ENCODE results near the gene CUX1. TPM values are rescaled to one million over a fixed set of nuclear protein-coding genes. Genes with fewer than 3 reads are reported as not detected.

CUX1 gene
- total RNA-seq, 2 donors from 2014 or later = 42.0 to 47.5 TPM

- intact Hi-C loops (cut with DNase I) = no loop called here
- TF ChIP-seq CTCF (IDR thresholded peaks at IDR 0.05) (no peak), POLR2A (IDR thresholded peaks at IDR 0.05) (no peak)
- Histone ChIP-seq H3K9me3 (no peaks in the 10 kb centered on the region), H3K36me3 (replicated peaks in 1 of 2; ENCODE audit: insufficient read depth in 1 of 2, low read depth in 2 of 2) (no peaks in the 10 kb centered on the region), H3K27ac (no peak overlapping the region), H3K4me3 (no peak overlapping the region), H3K4me1 (peaks cover 7% of the 10 kb centered on the region), H3K27me3 (no peaks in the 10 kb centered on the region)
- WGBS, 2 donors = 93 to 96% methylated on average over 6 of the region's 6 CpGs
- no peak for ATAC-seq
- no peak for DNase-seq
These were observed 157.0 kb downstream of the CUX1 start for GRCh38 chr7:101974393-101974792.

- H3K36me3 ChIP-seq (replicated peaks in 1 of 2; ENCODE audit: insufficient read depth in 1 of 2, low read depth in 2 of 2) = no peaks in the 10 kb centered on the region
- no peak for DNase-seq
- H3K27me3 ChIP-seq = no peaks in the 10 kb centered on the region
- ATAC-seq = no peak
- intact Hi-C loops (cut with DNase I) = no loop called here
- H3K4me3 ChIP-seq = no peak overlapping the region
- H3K27ac ChIP-seq = no peak overlapping the region
- H3K9me3 ChIP-seq = no peaks in the 10 kb centered on the region
- H3K4me1 ChIP-seq = peaks cover 7% of the 10 kb centered on the region
- WGBS, 2 donors = 94 to 97% methylated on average over 7 of the region's 7 CpGs
- TF ChIP-seq CTCF (IDR thresholded peaks at IDR 0.05) = no peak
- TF ChIP-seq POLR2A (IDR thresholded peaks at IDR 0.05) = no peak
These were observed 157.6 kb downstream of the CUX1 start for GRCh38 chr7:101975046-101975445.

- TF ChIP-seq CTCF (IDR thresholded peaks at IDR 0.05) = no peak
- TF ChIP-seq POLR2A (IDR thresholded peaks at IDR 0.05) = no peak
- Histone ChIP-seq H3K36me3 (replicated peaks in 1 of 2; ENCODE audit: insufficient read depth in 1 of 2, low read depth in 2 of 2) (no peaks in the 10 kb centered on the region), H3K27ac (no peak overlapping the region), H3K27me3 (no peaks in the 10 kb centered on the region), H3K9me3 (no peaks in the 10 kb centered on the region), H3K4me3 (no peak overlapping the region), H3K4me1 (peaks cover 7% of the 10 kb centered on the region)
- intact Hi-C loops (cut with DNase I) = no loop called here
- DNase-seq (no peak), ATAC-seq (no peak)
- WGBS, 2 donors = 92 to 94% methylated on average over 5 of the region's 5 CpGs
These were observed 159.0 kb downstream of the CUX1 start for GRCh38 chr7:101976411-101976810.

GRCh38 chr7:101977249-101977648 lies 159.8 kb downstream of the CUX1 start:
- H3K27me3 ChIP-seq = no peaks in the 10 kb centered on the region
- 90 to 92% methylated on average over 4 of the region's 4 CpGs for WGBS, 2 donors
- intact Hi-C loops (cut with DNase I) = no loop called here
- TF ChIP-seq CTCF (IDR thresholded peaks at IDR 0.05) (no peak), POLR2A (IDR thresholded peaks at IDR 0.05) (no peak)
- no peak for ATAC-seq
- no peaks in the 10 kb centered on the region for H3K9me3 ChIP-seq
- DNase-seq = no peak
- H3K36me3 ChIP-seq (replicated peaks in 1 of 2; ENCODE audit: insufficient read depth in 1 of 2, low read depth in 2 of 2) = no peaks in the 10 kb centered on the region
- H3K4me3 ChIP-seq = no peak overlapping the region
- H3K4me1 ChIP-seq = peaks cover 7% of the 10 kb centered on the region
- H3K27ac ChIP-seq = no peak overlapping the region

GRCh38 chr7:101978683-101979082 lies 161.3 kb downstream of the CUX1 start:
- no peak overlapping the region for H3K27ac ChIP-seq
- DNase-seq (no peak), ATAC-seq (no peak)
- intact Hi-C loops (cut with DNase I) = no loop called here
- peaks cover 7% of the 10 kb centered on the region for H3K4me1 ChIP-seq
- no peaks in the 10 kb centered on the region for H3K36me3 ChIP-seq (replicated peaks in 1 of 2; ENCODE audit: insufficient read depth in 1 of 2, low read depth in 2 of 2)
- 94 to 96% methylated on average over 9 to 10 of the region's 10 CpGs for WGBS, 2 donors
- no peaks in the 10 kb centered on the region for H3K27me3 ChIP-seq
- H3K4me3 ChIP-seq = no peak overlapping the region
- no peak for TF ChIP-seq CTCF (IDR thresholded peaks at IDR 0.05)
- no peak for TF ChIP-seq POLR2A (IDR thresholded peaks at IDR 0.05)
- H3K9me3 ChIP-seq = no peaks in the 10 kb centered on the region

Measured in body of pancreas (tissue), 4 donors.